ENCODE data around the gene PHLDA1. TPM values are rescaled to one million over a fixed set of nuclear protein-coding genes. Genes with fewer than 3 reads are reported as not detected.

The PHLDA1 gene
- polyA plus RNA-seq, 1 donor (not counting 4 experiments of a cell fraction or from before 2014, with no cell fraction given): 144 TPM

GRCh38 chr12:76057326-76057725, 25.8 kb upstream of the PHLDA1 start:
- no peaks in the 10 kb centered on the region for H3K9me1 ChIP-seq (ENCODE audit: control insufficient read depth, extremely low read depth, insufficient read depth, low read length)
- DNase-seq (ENCODE audit: low read depth, low spot score): no peak
- H3K27me3 ChIP-seq (ENCODE audit: control insufficient read depth, extremely low read depth, insufficient read depth, low read length): no peaks in the 10 kb centered on the region
- H3K4me3 ChIP-seq (ENCODE audit: control insufficient read depth in 2 of 3, extremely low read depth in 1 of 3, insufficient read depth in 2 of 3, low read depth in 1 of 3, low read length in 3 of 3): no peak overlapping the region
- no peak overlapping the region for H2AFZ ChIP-seq (ENCODE audit: control insufficient read depth, low read length)
- TF ChIP-seq CTCF (optimal IDR thresholded peaks at IDR 0.05 in 1 of 3, IDR thresholded peaks at IDR 0.05 in 1 of 3, conservative IDR thresholded peaks at IDR 0.05 in 1 of 3; ENCODE audit: extremely low read depth in 1 of 3, insufficient read depth in 2 of 3, low read length in 3 of 3) (no peak), EZH2 (IDR thresholded peaks at IDR 0.05; ENCODE audit: low read length) (no peak)
- H3K4me1 ChIP-seq (ENCODE audit: control insufficient read depth, extremely low read depth, insufficient read depth, low read length): no peaks in the 10 kb centered on the region
- H3K79me2 ChIP-seq (ENCODE audit: control insufficient read depth, insufficient read depth, low read length): peaks cover 18% of the 10 kb centered on the region
- H3K9ac ChIP-seq (ENCODE audit: control insufficient read depth, extremely low read depth, insufficient read depth, low read length): no peak overlapping the region
- H3K4me2 ChIP-seq (ENCODE audit: control insufficient read depth, extremely low read depth, insufficient read depth, low read depth, low read length): no peak overlapping the region
- H4K20me1 ChIP-seq (ENCODE audit: control insufficient read depth, extremely low read depth, insufficient read depth, low read length): peaks cover 11% of the 10 kb centered on the region
- no peaks in the 10 kb centered on the region for H3K9me3 ChIP-seq (ENCODE audit: control insufficient read depth, low read depth, low read length)
- H3K27ac ChIP-seq (ENCODE audit: control insufficient read depth, insufficient read depth, low read length): no peak overlapping the region
- no peak for FAIRE-seq
- dilution Hi-C loops (cut with MboI; ENCODE audit: extremely low pct_ligation_motif_present, low sequenced_read_pairs): no loop called here
- peaks cover 19 to 26% of the 10 kb centered on the region in 2 experiments for H3K36me3 ChIP-seq (ENCODE audit: control insufficient read depth in 2 of 2, extremely low read depth in 1 of 2, insufficient read depth in 2 of 2, low read length in 2 of 2)

GRCh38 chr12:76055393-76055792, 23.8 kb upstream of the PHLDA1 start:
- Histone ChIP-seq H3K4me2 (ENCODE audit: control insufficient read depth, extremely low read depth, insufficient read depth, low read depth, low read length) (no peak overlapping the region), H3K79me2 (ENCODE audit: control insufficient read depth, insufficient read depth, low read length) (peaks cover 3% of the 10 kb centered on the region), H3K9ac (ENCODE audit: control insufficient read depth, extremely low read depth, insufficient read depth, low read length) (no peak overlapping the region), H3K9me1 (ENCODE audit: control insufficient read depth, extremely low read depth, insufficient read depth, low read length) (no peaks in the 10 kb centered on the region), H3K9me3 (ENCODE audit: control insufficient read depth, low read depth, low read length) (no peaks in the 10 kb centered on the region), H3K27ac (ENCODE audit: control insufficient read depth, insufficient read depth, low read length) (no peak overlapping the region), H3K4me3 (ENCODE audit: control insufficient read depth in 2 of 3, extremely low read depth in 1 of 3, insufficient read depth in 2 of 3, low read depth in 1 of 3, low read length in 3 of 3) (no peak overlapping the region), H3K4me1 (ENCODE audit: control insufficient read depth, extremely low read depth, insufficient read depth, low read length) (no peaks in the 10 kb centered on the region), H3K27me3 (ENCODE audit: control insufficient read depth, extremely low read depth, insufficient read depth, low read length) (no peaks in the 10 kb centered on the region), H3K36me3 (ENCODE audit: control insufficient read depth in 2 of 2, extremely low read depth in 1 of 2, insufficient read depth in 2 of 2, low read length in 2 of 2) (peaks cover 21 to 24% of the 10 kb centered on the region in 2 experiments), H2AFZ (ENCODE audit: control insufficient read depth, low read length) (no peak overlapping the region), H4K20me1 (ENCODE audit: control insufficient read depth, extremely low read depth, insufficient read depth, low read length) (peaks cover 2% of the 10 kb centered on the region)
- DNase-seq (ENCODE audit: low read depth, low spot score) (no peak), FAIRE-seq (peak; percentile 9)
- dilution Hi-C loops (cut with MboI; ENCODE audit: extremely low pct_ligation_motif_present, low sequenced_read_pairs): no loop called here
- no peak for TF ChIP-seq EZH2 (IDR thresholded peaks at IDR 0.05; ENCODE audit: low read length)
- TF ChIP-seq CTCF (optimal IDR thresholded peaks at IDR 0.05 in 1 of 3, IDR thresholded peaks at IDR 0.05 in 1 of 3, conservative IDR thresholded peaks at IDR 0.05 in 1 of 3; ENCODE audit: extremely low read depth in 1 of 3, insufficient read depth in 2 of 3, low read length in 3 of 3): peak in 1 of 3 experiments; percentile 9

All from keratinocyte (primary cell).